GM18499 (cell line): Measurements from ENCODE around the gene FHAD1.

Experiments used
- ATAC-seq: cut with Tn5 transposase; IDR thresholded peaks from one replicate; pipeline ENCODE4 v1.9.1; 2021; ENCODE audit warnings: moderate number of reproducible peaks; ENCODE audit not compliant: insufficient read depth, unreplicated experiment

FHAD1 gene

DNA sequence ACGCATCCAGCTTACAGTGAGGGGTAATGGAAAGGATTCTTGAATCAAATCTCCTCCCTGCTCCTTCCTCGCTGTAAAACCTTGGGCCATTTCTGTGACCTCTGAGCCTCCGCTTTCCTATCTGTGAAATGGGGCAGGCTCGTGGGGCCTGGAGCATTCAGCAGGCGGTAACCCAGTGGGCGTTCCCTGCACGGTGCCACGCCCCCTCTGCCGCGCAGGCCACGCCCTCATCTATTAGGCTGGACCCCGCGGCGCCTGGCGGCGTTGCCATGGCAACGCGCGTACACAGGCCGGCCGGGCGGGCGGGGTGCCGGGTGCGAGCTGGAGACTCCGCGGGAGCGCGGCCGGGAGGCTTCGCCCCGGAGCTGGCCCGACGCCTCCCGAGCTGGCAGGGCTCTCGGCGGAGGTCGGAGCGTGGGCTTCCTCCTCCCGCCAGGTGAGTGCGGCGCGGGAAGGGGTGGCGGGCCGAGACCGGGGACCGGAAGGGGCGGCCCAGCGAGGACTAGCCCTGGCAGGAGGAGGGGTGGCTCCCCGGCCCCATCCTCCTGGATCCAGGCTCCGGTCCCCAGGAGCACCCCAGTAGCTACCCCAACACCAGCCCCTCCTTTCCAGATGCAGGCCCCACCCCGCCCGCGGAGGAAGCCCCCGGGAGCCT is at the start of gene FHAD1:
TSS of gene FHAD1 (plus strand) at position 264 of the 655 bp plus-strand sequence. CDS start 4,562 bp downstream, outside the sequence.
- ATAC-seq: no peak

DNA sequence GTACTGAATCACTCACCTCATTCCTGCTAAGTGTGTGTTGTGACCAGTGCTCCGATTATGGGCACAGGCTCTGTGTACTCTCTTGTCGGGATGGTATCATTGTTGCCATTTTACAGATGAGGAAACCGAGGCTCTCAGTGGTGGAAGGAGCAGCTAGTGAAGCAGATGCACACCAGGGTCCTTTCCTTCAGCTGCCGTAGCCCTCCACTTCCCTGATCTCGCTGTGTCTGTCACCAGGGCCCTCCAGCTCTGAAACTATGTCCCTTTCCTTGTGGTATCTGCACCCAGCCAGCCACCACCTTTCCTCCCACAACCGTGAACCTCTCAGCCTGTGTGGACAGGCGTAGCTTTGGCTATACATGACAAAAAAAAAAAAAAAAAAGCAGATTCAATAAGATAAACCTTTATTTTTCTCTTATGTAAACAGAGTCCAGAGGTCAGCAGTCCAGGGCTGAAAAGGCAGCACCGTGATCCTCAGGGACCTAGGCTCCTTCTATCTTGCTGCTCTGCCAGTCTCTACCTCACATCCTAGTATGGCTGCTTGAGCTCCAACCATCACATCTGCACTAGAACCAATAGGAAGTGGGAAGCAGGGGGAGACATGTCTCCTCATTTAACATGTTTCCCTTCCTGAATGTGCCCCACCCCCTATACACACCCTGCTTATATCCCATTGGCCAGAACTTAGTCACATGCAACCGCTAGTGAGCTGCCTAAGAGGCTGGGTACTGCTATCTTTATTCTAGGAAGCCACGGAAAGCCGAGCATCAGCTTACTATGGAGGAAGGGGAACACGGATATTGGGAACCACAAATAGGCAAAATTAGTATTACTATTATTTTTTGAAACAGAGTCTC is 49.2 kb upstream of the FHAD1 start:
- ATAC-seq: no peak

DNA sequence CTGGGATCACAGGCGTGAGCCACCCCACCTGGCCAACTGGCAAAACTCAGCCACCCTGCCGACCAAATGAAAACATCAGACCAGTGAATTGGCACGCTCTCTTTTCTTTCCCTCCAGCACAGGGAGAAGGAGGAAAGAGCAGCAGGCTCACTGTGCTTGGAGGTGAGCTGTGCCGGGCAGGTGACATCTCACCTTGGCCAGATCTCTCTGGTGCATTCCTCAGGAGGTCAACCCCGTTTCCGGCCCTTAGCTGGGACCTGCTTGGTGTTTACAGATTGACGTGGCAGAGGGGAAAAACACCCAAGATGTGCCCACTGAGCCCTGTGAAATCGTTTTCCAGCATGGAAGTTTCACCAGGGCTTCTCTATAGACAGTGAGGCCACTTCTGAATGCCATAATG is 48.3 kb upstream of the FHAD1 start:
- no peak for ATAC-seq

DNA sequence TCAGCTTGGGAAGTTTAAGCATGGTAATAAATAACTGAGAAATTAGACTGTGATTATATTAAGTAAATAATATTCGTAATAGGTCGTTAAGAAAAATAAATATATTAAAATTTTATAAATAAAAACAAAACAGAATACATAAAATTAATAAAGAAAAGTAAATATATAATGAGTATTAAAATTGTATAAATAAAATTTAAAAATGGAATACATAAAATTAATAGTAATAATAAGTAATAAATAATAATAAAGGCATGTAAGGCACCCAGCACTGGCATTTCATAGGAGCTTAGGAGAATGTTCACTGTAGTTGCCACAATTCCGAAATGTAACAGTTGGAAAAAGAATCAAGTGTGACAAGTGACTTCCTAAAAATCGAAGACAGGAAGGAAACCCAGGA is 45.8 kb upstream of the FHAD1 start:
- no peak for ATAC-seq

DNA sequence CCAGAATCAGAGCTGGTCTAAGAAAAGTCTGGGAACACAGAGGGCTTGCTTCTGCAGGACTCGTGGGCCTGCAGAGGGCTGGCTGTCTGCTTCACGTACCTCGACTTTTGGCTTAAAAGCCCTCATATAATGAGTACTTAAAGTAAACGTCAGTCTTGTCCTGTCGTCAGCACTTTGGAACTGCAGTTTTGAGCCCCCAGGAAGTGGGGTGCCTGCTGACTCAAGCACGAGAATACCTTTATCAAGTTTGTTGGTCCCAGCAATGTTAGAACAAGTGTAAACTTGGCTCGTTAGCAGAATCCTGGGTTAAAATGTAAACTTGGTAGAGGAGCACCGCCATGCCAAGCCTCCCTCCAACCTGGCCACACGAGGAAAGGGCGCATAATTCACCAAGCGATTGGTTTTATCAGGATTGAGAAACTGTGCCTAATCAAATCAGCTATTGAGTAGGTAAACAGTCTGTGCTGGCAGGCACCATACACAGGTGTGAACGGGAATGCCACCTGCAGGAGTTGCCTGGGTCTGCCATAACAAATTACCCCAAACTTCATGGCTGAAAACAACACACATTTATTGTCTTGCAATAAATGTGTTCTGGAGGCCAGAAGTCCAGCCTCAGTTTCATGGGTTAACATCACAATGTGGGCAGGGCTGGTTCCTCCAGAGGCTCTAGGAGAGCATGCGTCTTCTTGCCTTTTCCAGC is 45.0 kb upstream of the FHAD1 start:
- ATAC-seq: no peak

DNA sequence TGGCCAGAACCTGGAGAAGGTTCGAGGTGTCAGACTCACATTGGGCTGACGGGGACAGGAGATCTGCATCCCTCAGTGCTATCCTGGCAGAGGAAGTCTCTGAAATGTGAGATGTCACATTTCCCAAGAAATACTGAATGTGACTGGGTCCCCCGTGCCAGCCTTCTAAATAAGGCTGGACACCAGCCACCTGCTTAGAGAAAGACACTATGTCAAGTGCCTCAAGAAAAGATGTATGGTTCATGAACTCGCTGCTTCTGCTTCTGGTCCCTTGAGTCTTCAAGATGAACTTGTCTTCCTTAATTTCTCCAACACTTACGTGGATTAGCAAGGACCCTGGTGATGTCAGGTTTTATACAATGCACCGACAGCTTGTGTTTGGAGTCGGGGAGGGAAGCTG is 42.1 kb upstream of the FHAD1 start:
- no peak for ATAC-seq

DNA sequence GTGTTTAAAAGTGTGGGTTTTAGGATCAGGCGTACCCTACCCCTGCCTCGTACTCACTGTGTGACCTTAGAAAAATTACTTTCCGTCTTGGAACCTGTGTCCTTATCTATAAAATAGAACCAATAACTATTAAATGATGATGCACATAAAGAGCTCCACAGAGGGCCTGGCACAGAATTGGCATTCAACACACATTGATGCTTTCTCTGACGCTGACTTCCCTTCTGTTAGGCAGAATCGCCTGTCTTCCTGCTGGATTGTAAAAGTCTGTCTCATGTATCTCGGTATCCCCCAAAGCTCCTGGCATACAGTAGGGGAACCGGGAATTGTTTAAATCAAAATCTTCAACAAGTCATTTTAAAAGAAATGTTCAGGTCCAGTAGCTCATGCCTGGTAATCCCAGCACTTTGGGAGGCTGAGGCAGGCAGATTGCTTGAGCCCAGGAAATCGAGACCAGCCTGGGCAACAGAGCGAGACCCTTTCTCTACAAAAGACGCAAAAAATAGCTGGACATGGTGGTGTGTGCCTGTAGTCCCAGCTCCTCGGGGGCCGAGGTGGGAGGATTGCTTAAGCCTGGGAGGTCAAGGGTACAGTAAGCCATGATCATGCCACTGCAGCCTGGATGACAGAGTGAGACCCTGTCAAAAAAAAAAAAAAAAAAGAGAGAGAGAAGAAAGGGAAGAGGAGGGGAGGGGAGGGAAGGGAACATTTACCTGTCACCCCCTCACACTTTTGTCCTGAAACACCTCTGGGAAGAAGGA is 41.3 kb upstream of the FHAD1 start:
- ATAC-seq: no peak

DNA sequence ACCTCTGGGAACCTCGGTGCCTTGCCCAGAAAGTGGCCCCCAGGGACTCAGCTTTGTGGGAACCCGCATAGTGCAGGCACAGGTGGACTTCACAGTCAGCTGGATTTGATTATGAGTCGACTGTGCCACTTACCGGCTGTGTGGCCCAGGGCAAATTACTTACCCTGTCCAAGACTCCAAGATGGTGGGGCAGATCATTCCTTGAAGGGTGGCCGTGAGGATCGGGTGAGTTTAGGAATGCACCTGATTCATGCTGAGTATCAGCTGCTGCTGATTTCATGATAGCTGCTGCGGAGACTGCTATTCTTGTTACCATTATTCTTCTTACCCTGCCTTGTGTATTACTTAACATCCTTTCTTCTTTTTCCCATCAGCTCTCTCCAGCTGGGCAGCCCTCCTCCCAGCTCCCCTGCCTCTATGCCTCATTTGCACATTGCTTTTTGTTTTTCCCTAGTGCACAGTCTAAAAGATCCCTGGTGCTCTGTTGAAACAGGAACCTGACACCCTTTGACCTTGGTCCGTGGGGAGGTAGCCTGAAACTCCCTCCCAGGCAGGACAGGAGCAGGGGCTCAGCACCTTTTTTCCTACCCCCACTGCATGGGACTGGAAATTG is 40.5 kb upstream of the FHAD1 start:
- no peak for ATAC-seq

DNA sequence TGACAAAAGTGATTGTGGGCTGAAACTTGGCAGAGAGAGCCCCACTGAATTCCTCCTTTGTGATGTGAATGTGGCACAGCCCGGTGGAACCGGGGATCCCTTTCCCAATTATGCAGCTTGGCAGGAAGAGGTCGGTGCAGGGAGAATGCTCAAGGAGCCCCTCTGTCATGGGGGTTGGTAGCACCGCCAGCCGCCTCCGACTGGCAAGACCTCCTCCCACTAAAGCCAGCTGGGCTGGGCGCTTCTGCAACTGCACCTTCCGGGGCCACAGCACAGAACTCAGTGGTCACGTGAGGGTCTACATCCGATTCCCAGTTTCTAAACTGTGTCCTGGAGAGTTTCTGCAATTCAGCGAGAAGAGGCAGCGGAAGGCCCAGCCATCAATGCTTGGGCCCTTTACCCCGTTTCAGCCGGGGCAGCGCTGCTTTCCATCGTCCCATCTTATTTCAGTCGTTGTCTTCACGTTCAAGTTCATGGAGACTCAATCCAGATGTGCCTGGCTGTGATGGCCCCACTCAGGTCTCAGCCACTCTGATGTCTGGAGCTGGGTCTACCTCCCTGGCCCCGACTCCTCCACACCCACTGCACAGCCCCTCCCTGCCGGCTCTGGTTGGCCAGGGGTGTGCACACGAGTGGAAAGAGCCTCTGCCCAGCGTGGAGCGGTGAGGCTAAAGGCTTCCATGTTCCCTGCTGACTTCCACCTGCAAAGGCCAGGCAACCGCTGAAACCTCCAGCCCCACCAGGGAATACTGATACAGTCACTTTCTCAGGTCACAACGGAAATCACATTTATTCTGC is 39.8 kb upstream of the FHAD1 start:
- ATAC-seq: no peak

DNA sequence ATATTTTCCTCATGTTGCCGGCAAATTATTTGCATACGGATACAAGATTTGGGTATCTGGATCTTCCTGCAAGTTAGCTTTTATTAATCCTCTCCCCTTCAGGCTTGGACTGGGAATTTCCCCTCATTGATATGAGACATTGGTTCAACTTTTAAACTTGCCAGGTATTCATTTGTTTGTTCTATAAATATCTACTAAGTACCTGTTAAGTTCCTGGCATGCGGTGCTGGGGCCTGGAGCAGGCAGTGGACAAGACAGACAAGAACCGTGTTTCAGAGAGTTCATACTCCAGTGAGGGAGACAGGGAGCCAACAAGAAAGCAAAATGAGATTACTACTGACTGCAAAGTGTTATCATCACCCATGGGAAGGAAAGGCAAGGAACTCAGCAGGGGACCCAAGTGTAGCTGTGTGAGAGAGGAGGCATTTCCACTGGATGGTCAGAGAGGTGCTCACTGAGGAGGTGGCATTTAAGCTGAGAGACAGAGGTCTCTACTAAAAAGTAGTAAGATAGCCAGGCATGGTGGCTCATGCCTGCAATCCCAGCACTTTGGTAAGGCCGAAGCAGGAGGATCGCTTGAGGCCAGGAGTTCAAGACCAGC is 39.1 kb upstream of the FHAD1 start:
- no peak for ATAC-seq

DNA sequence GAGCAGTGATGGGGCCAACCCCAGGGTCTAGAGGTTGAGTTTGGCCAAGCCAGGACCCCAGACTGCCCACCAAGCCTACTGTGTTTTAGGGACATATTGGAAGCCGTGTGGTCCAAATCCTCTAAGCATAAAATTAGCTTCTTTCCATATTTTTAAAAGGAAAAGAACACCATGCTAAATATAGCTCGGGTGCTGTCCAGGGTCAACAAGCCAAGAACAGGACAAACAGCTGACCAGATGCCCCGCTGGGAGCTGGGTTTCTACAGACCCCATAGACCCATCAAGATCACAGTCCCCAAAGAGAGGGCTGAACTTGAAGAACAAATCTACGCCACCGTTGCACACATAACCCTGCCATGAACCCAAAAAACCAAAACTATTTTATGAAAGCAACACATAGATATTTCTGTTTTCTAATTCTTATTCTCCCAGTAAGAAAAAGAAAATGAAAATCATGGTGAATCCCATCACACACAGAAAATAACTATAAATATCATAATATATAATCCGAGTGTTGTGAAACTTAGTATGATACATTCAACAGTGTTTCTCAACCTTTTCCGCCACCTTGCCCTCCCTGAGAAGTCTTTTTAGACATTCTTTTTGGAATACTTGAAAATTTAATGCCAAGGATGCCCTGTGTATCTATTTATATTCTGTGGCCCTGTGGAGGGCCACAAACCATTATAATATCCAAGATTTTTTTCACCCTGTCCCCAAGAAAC is 36.2 kb upstream of the FHAD1 start:
- ATAC-seq: no peak

DNA sequence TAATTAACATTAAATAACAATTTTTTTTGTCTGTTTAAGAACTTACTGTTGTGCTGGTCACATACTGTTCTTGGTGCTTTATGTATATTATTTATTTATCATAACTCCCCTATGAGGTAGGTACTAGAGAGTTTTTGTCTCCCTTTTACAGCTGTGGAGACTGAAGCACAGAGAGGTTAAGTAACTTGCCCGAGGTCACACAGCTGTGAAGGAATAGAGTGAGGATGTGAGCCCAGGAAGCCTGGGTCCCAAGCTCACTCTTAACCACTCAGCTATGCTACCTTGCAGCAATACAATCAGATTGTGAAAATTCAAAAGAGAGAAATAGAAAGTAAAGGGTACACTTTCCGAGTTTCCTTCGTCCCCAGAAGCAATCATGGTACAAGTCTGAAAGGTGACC is 35.6 kb upstream of the FHAD1 start:
- no peak for ATAC-seq

DNA sequence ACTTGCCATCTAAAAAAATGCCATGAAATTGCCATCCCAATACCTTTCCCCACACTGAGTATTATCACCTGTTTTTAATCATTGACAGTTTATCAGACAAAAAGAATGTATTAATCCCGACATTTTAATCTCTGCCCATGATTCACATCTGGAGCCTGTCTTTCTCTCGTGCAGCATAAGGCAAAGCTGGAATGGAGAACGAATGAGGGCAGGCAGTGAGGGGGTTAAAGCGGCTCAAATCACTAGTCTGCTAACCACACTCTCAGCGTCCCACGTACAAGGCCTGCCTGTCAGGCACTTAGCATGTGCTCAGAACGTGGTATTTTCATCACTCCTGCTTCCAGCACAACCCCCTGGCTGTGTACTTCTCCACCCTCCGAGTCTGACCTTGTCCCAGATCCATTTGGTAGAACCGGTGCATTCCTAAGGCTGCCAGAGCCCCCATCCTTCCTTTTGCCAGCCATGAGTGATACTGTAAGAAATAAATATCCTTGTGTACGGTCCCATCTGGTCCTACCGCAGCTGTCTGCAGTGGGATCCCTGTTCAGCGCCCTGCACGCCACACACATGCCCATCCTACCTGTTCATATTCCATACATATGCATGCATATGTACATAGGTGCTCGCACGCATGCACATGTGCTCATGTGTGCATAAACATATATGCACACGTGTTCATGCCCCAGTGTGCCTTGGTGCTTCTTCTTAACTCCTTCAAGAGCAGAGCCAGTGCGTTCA is 34.6 kb upstream of the FHAD1 start:
- no peak for ATAC-seq

DNA sequence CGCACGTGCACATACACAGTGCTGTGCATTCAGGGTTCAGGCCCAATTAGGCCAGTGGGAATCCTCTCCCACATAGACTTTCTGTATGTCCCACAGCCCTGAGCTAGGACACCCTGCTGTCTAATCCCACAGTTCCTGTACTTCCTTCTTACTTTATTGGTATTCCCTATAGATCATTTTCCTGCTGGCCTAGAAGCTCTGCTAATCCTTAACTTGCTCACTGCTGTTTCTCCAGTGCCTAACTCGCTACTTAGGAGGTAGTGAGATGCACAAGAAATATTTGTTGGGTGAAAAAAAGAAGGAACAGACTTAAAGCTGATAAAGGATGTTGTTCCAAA is 34.1 kb upstream of the FHAD1 start:
- no peak for ATAC-seq

DNA sequence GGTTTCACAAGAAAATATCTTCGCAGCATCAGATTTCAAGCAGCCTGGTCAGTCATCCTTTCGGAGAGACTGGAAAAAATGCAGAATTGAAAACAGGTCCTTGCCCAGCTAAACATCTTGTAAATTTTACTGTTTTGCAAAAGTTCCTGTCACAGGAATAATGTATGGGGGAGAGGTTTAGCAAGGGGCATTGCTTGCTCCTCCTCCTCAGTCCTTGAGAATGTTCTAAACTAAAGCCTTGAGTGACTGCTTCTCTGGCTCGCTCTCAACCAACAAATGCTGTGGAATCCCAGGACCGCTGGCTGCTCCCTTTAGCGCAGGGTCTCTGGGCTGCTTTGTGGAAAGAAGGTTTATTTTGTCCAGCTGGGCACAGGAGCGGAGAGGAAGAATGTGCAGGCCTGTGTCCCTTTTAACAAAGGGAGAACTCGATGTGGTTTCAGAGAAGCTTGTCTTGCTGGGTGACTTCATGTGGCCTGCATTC is 33.6 kb upstream of the FHAD1 start:
- no peak for ATAC-seq

DNA sequence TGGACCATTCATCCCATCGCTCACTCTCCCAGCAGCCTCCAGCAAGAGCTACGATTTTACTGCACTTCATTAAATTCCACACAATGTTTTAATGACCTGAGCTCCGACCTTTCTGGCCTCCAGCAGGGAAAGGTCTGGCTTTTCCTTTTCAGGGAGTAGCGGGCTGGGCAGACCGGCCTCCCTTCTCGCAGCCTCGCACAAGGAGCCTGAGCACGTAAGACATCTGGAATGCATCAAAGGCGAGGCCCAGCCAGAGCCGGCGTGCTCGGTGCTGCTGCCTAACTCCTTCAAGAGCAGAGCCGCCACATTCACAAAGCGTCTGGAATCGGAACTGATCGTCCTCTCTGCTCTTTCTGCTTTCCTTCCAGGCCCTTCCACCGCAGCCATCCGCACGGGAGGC is 32.5 kb upstream of the FHAD1 start:
- no peak for ATAC-seq

DNA sequence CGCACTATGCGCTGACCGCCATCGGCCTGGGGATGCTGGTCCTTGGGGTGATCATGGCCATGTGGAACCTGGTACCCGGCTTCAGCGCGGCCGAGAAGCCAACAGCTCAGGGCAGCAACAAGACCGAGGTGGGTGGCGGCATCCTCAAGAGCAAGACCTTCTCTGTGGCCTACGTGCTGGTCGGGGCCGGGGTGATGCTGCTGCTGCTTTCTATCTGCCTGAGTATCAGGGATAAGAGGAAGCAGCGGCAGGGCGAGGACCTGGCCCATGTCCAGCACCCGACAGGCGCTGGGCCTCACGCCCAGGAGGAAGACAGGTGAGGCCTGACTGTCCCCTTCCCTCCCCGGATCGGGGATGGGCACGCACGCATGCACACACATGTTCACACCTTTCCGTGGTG is 31.9 kb upstream of the FHAD1 start:
- no peak for ATAC-seq

DNA sequence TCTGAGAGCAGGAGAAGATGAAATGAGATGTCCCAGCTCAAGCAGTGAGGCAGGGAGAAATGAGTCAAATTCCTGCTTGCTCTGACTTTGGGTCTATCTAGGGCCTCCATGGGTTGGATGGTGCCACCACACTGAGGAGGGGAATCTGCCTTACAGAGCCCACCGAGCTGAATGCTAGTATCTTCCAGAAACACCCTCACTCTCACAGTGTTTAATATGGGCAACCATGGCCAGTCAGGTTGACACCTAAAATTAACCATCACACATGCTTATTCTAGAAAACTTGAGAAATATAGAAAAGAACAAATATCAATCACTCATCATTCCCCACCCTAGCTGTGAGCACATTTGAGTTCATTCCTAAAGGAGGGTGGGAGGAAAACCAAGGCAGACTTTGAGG is 29.4 kb upstream of the FHAD1 start:
- no peak for ATAC-seq
